Measurements from ENCODE around the gene SMIM45.

SMIM45 gene

GRCh38 chr22:41969110-41969646 is 17.2 kb downstream of the SMIM45 start, which contains the start of gene SEPTIN3:
SEPTIN3 (plus strand) TSS chr22:41969443; CDS start chr22:41971493, 2,050 bp downstream.
- no TSS peak for BruUV-seq (replicated peaks)
- ChIA-PET CTCF (no interaction called here), POLR2A (no interaction called here)
- TF ChIP-seq SIN3A (IDR thresholded peaks at IDR 0.05; ENCODE audit: borderline replicate concordance, insufficient read depth, low read depth, low read length) = no peak
- TF ChIP-seq TCF7L2 (IDR thresholded peaks at IDR 0.05; ENCODE audit: low read depth, low read length) = no peak
- no peak for TF ChIP-seq REST (IDR thresholded peaks at IDR 0.05; ENCODE audit: insufficient read depth in 1 of 2, low read depth in 2 of 2, low read length in 1 of 2)
- TF ChIP-seq, protein P1, sequence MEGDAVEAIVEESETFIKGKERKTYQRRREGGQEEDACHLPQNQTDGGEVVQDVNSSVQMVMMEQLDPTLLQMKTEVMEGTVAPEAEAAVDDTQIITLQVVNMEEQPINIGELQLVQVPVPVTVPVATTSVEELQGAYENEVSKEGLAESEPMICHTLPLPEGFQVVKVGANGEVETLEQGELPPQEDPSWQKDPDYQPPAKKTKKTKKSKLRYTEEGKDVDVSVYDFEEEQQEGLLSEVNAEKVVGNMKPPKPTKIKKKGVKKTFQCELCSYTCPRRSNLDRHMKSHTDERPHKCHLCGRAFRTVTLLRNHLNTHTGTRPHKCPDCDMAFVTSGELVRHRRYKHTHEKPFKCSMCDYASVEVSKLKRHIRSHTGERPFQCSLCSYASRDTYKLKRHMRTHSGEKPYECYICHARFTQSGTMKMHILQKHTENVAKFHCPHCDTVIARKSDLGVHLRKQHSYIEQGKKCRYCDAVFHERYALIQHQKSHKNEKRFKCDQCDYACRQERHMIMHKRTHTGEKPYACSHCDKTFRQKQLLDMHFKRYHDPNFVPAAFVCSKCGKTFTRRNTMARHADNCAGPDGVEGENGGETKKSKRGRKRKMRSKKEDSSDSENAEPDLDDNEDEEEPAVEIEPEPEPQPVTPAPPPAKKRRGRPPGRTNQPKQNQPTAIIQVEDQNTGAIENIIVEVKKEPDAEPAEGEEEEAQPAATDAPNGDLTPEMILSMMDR (IDR thresholded peaks at IDR 0.05) = no peak
- no peak for TF ChIP-seq POLR2AphosphoS5 (IDR thresholded peaks at IDR 0.05; ENCODE audit: low read depth, low read length)
- intact Hi-C loops (cut with micrococcal nuclease; ENCODE audit: unreplicated experiment) = loop anchor here (5.0 to 10.0 kb wide), 2 partner anchors 103 to 146 kb away; partner anchors contain the start of genes NAGA and PHETA2
- no peak for DNase-seq (ENCODE audit: low read depth, low spot score)
- Histone ChIP-seq H3K36me3 (ENCODE audit: control insufficient read depth, insufficient read depth, low read length) (no peaks in the 10 kb centered on the region), H3K27ac (ENCODE audit: low read length) (no peak within 1 kb of the TSS), H3K27me3 (ENCODE audit: control insufficient read depth, insufficient read depth, low read length) (no peaks in the 10 kb centered on the region), H3K4me3 (ENCODE audit: low read depth in 2 of 2, low read length in 2 of 2) (no peak within 1 kb of the TSS), H3K9me3 (ENCODE audit: control insufficient read depth, insufficient read depth, low read depth, low read length) (no peaks in the 10 kb centered on the region), H3K4me1 (ENCODE audit: control insufficient read depth, insufficient read depth, low read length) (no peaks in the 10 kb centered on the region)
- ATAC-seq = no peak
- in situ Hi-C loops (cut with HindIII; ENCODE audit: low pct_unique_long_range_greater_than_20kb, low sequenced_read_pairs) = no loop called here

DNA sequence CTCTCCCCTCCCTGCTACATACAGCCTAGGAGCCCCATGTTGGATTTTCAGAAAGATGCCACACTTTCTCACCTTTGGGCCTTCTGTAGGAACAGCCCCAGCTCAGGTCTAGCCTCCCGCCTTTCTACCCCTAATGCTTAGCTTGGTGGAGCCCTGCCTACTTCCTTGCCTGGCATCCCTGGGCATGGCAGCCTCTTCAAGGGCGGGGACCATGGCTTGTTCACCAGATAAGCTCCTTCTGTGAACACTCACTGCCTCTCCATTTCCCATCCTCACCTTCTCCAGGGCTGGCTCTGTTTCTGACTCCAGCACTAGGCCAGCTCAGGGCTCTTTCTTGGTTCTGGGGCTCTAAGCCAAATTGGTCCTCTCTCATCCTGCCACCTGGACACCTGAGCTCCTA is 18.7 kb downstream of the SMIM45 start:
- H3K4me1 ChIP-seq (ENCODE audit: control insufficient read depth, insufficient read depth, low read length) = no peaks in the 10 kb centered on the region
- intact Hi-C loops (cut with micrococcal nuclease; ENCODE audit: unreplicated experiment) (no loop called here), in situ Hi-C loops (cut with HindIII; ENCODE audit: low pct_unique_long_range_greater_than_20kb, low sequenced_read_pairs) (no loop called here)
- ATAC-seq (no peak), DNase-seq (ENCODE audit: low read depth, low spot score) (no peak)
- H3K27me3 ChIP-seq (ENCODE audit: control insufficient read depth, insufficient read depth, low read length) = 0 out of 2 replicates have a peak, but pooled peaks cover 2% of the 10 kb centered on the region
- no peak overlapping the region for H3K4me3 ChIP-seq (ENCODE audit: low read depth in 2 of 2, low read length in 2 of 2)
- no peak overlapping the region for H3K27ac ChIP-seq (ENCODE audit: low read length)
- no peak for TF ChIP-seq REST (IDR thresholded peaks at IDR 0.05; ENCODE audit: insufficient read depth in 1 of 2, low read depth in 2 of 2, low read length in 1 of 2)
- no peak for TF ChIP-seq POLR2AphosphoS5 (IDR thresholded peaks at IDR 0.05; ENCODE audit: low read depth, low read length)
- CTCF ChIA-PET = no interaction called here
- POLR2A ChIA-PET = no interaction called here
- no TSS peak for BruUV-seq (replicated peaks)
- no peaks in the 10 kb centered on the region for H3K36me3 ChIP-seq (ENCODE audit: control insufficient read depth, insufficient read depth, low read length)
- H3K9me3 ChIP-seq (ENCODE audit: control insufficient read depth, insufficient read depth, low read depth, low read length) = no peaks in the 10 kb centered on the region
